Right ventricle myocardium superior (tissue), 1 donor: ENCODE results near the gene CSNK1G3. TPM values are rescaled to one million over a fixed set of nuclear protein-coding genes. Genes with fewer than 3 reads are reported as not detected.
"Not testable (repeated sequence)": the region's sequence is repeated elsewhere in the genome, so short reads cannot be mapped to it uniquely, and the experiment has no call there.

Source experiments
- ATAC-seq: fragments of 200-7000 bp; cut with Tn5 transposase; one replicate; pipeline ENCODE4 v1.9.1; 2020; ENCODE audit warnings: mild to moderate bottlenecking; ENCODE audit not compliant: poor library complexity
- DNase-seq: peaks from one replicate; pipeline ENCODE4 v3.0.0-alpha.2; 2020
- intact Hi-C: fragments of 100-400 bp; cut with DNase I; formaldehyde crosslinking; loops from one replicate; pipeline ENCODE4 v1.11.2; 2022
- total RNA-seq: library from RNA; stranded (reverse); fragmentation: NEBNext Ultra II Directional; extraction: Animal tissue kit (Norgen Biotek cat#: 25700); gene quantifications from one replicate; pipeline ENCODE4 v1.2.1, GENCODE V29; 2021
- donor health status: DM: no; HTN: yes; CAD: no; lungs with severe emphysema.

The CSNK1G3 gene
- total RNA-seq, 1 donor from 2014 or later, result 23.6 TPM

DNA sequence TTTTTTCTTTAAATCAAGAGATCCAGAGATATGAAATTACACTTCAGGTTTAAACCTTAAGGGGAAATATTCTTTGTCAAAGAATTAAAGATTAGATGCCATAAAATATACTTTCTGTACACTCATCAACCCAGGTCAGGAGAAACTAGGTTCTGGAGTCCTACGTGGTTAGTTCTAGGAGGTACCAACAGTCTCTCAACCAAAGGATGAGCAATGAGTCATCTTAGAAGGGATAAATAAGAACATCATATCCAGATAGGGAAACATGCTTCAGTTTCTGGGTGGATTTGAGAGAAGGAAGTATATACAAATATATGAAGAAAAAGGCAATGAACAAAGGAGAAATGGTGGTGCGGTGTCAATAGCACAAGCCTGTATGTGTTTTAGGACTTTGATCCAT lies 98.2 kb downstream of the CSNK1G3 start:
- no peak for ATAC-seq
- DNase-seq, result no peak
- intact Hi-C loops, result loop anchor here (5.0 kb wide), 1 partner anchor 188 kb away; the partner anchor contains the start of gene CEP120

DNA sequence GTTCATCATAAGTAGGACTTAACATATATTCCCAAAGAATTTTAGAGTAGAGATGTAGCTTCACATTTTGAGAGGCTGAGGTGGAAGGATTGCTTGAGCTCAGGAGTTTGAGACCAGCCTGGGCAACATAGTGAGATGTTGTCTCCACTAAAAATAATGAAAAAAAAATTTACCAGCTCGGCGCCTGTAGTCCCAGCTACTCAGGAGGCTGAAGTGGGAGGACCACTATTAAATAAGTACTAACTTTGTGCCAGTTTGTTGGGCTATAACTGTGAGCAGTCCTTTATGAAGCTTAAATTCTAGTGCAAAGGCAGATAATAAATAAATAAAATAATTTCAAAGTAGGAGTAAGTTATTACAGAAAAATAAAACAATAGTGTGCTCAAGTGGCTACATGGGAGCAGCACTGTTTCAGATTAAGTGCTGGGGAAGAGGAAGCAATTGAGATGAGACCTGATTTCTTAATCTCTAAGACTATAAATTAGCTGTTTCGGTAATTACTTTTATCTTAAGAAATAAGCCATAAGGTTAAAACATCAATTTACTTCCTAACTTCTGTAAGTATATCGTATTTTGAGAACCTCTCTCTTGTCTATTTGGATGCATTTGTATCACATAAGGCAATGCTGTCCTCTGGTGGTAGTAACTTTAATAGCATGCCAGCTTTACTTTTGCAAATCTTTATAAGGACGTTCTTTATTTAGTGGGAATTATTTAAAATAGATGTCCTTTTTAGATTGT lies 98.9 kb downstream of the CSNK1G3 start:
- DNase-seq (no peak), ATAC-seq (peak; percentile 73)
- intact Hi-C loops, result loop anchor here (5.0 kb wide), 1 partner anchor 189 kb away; the partner anchor contains the start of gene CEP120

DNA sequence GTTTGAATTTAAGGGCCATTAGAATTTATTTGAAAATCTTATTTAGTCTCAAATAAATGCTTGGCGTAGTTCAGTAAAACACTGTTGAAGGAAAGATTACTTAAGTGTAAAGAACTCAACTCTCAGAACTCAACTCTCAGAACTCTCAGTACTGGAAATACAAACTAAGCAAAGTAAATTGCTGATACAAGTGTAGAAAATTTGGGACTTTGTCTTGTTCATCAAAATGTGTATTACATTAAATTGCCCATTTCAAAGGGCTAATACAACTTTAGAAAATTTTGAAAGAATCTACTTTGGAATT lies 99.4 kb downstream of the CSNK1G3 start:
- intact Hi-C loops, result loop anchor here (5.0 kb wide), 1 partner anchor 189 kb away; the partner anchor contains the start of gene CEP120
- no peak for ATAC-seq
- DNase-seq, result no peak

DNA sequence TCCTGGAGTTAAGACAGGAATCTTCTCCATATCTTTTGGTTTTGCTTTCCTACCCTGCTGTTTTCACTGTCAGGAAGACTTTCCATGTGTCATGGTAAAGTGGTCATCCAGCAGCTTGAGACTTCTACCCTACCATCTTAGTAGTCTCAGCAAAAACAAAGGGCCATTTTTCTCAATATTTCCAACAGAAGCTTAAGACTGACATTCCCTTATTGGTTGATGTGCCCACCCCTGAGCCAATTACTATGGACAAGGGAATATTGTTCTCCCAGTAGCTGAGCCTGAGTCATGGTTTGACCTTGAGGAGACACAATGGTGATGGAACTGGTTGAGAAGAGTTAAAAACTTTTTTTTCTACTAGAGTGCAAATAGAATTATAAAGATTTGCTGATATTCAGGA lies 105.6 kb downstream of the CSNK1G3 start:
- intact Hi-C loops, result no loop called here
- ATAC-seq (no peak), DNase-seq (no peak)

DNA sequence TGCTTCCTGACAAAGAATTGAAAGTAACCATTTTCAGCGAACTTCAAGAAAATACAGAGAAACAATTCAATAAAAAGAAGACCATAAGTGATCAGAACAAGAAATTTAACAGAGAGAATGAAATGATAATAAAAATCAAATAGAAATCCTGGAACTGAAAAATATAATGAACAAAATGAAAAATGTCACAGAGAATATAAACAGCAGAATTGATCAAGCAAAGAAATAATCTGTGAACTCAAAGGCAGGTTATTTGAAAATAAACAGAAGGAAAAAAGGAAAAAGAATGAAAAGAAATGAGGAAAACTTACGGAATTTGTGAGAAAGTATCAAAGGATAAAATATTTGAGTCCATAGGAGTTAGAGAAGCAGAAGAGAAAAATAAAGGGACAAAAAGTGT lies 114.1 kb downstream of the CSNK1G3 start:
- ATAC-seq (no peak), DNase-seq (no peak)

DNA sequence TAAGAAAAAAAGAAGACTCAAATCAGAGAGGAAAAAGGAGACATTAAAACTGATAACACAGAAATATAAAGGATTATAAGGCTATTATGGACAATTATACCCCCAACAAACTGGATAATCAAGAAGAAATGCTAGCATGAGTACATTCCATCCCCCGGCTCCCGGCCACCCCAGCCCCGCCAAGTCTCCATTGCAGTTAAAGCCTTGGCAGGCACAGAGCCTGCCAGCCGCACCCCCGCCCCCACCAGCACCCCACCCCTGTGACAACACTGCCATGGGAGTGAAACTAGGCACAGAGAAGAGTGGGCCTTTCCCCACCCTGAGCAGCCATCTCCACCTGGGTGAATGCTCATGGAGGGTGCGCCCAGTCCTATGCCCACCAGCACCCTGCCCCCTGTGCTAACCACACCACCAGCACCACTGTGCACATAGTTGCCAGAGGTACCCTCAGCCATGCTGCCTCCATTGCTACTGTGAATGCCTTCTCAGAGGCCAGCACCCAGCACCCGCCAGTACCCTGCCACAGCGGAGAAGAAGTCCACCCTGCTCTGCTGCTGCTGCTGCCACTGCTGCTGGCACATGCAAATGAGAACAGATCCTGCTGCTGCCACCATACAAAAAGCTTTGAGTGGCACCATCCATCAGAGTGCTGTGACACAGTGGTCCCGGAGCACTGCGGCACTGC lies 117.0 kb downstream of the CSNK1G3 start:
- no peak for ATAC-seq
- DNase-seq, result no peak
- intact Hi-C loops, result no loop called here

More for the DNA sequence above, 114.1 kb downstream of the CSNK1G3 start:
- intact Hi-C loops, result no loop called here

DNA sequence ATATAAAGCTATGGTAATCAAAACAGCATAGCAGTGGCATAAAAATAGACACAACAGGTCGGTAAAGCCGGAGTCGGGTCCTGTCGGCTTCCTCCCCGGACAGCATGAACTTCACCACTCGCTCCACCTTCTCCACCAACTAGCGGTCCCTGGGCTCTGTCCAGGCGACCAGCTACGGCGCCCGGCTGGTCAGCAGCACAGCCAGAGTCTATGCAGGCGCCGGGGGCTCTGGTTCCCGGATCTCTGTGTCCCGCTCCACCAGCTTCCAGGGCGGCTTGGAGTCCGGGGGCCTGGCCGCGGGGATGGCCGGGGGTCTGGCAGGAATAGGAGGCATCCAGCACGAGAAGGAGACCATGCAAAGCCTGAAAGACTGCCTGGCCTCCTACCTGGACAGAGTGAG lies 124.0 kb downstream of the CSNK1G3 start:
- no peak for ATAC-seq
- intact Hi-C loops, result no loop called here
- DNase-seq, result no peak

DNA sequence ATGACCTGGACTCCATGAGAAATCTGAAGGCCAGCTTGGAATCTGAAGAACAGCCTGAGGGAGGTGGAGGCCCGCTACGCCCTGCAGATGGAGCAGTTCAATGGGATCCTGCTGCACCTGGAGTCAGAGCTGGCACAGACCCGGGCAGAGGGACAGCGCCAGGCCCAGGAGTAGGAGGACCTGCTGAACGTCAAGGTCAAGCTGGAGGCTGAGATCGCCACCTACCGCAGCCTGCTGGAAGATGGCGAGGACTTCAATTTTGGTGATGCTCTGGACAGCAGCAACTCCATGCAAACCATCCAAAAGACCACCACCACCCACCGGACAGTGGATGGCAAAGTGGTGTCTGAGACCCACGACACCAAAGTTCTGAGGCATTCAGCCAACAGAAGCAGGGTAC lies 125.1 kb downstream of the CSNK1G3 start:
- DNase-seq, intact Hi-C loops, ATAC-seq: not testable (repeated sequence)

DNA sequence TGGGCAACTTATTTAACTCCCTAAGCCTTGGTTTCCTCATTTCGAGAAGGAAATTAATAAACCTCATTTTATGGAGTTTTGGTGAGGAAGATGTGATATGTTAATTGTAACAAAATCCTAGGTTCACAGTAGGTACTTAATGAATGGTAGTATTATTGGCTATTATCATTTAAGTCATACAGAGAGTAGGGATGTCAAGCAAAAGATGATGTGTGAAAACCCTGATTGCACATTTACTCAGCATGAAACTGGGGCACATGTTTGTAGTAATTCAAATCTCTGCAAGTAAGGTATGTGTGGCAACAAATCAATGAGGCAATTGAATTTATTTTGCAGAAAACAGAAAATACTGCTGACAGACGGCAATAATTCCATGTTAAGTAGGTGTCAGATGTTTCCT lies 127.3 kb downstream of the CSNK1G3 start:
- intact Hi-C loops, result no loop called here
- ATAC-seq (no peak), DNase-seq (no peak)

DNA sequence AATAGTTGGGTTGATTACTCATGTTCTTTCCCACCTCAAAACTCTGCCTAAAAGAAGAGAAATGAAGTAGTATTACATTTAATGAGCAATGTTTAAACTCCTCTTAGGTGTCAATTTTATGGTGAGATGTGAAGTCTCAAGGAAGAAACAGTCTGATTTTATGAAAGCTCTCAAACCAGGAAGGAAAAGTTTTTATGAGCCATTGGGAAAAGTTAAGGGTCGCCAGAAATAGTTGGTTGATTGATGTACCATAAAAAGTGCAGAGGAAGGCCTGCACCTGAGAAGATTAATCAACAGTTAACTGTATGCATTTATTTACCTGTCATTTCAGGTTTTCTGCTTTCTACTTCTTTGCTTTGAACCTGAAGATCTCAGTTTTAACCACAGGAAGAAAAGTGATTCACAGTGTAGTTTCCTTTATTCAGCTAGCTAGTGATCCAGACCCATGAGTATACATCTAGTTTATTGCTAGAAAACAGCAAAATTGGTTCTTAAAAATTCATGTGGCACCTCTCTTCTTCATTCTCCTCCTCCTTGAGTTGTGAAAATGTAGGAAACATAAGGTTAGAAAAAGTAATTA lies 133.1 kb downstream of the CSNK1G3 start:
- intact Hi-C loops, result no loop called here
- ATAC-seq (no peak), DNase-seq (no peak)

DNA sequence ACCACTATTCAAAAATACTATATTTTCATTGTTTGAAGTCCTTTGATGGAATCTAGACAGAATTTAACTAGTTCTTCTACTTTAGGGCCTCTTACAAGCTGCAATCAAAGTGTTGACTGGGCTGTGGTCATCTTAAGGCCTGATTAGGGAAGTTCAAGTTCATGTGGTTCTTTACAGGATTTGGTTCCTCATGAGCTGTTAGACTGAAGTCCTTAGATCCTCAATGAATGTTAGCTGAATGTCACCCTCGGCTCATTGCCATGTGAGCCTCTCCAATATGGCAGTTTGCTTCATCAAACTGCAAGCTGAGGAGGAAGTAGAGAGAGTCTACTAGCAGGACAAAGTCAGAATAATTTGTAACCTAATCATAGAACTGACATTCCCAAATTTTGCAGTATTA lies 135.1 kb downstream of the CSNK1G3 start:
- DNase-seq, result no peak
- intact Hi-C loops, result no loop called here
- no peak for ATAC-seq

DNA sequence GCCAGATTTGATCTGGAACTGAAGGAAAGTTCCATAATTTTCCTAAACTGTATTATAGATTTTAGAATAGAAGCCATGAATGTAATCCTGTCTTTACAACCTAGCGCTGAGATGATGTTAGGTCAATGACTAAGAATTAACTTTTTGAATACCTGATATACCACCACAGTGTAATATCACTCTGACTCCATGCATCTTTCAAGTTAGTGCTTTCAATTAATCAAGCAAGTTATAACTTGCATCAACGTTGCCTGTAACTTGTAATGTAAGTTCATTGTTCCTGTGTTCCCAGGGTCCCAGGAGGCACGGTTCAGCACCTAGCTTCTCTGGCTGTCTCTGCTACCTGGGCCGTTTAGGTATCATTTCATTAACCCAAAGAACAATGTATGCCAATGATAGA lies 139.3 kb downstream of the CSNK1G3 start:
- DNase-seq (no peak), ATAC-seq (no peak)
- intact Hi-C loops, result no loop called here

DNA sequence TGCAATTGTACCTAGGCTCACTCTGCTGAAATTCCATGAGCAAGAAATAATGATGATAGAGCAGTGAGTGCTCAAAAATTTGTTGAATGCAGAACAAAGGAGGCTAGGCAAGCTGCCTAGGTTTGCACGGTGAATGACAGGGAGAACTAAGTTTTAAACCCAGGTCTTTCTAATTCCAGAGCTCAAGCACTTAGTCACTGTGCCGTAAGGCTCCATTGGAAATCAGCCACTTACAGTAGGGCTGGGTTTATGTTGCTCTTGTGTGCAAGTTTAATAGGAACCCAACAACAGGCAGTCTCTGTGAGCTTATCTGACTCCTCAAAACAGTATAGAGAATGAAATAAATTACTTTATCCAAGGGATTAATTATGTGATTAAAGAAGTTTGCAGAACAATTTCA lies 147.0 kb downstream of the CSNK1G3 start:
- intact Hi-C loops, result no loop called here
- ATAC-seq (no peak), DNase-seq (no peak)

DNA sequence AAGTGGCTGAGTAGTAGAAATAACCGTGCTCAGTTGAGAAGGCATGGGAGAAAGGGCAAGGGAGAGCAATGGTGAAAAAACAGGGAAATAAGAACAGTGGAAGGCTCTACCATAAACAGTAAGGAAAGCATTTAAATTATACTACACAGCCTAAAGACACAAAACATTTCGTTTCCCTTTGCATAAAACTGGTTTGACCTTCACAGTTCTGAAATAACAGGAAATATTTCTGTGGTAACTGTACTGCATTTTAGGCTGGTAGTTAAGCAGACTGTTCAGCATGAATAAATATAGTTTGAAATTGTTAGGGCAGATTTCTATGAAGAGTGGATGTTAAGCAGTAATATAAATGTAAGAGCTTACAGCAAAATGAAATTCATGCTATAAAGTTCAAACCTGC lies 147.5 kb downstream of the CSNK1G3 start:
- ATAC-seq (no peak), DNase-seq (no peak)
- intact Hi-C loops, result no loop called here

DNA sequence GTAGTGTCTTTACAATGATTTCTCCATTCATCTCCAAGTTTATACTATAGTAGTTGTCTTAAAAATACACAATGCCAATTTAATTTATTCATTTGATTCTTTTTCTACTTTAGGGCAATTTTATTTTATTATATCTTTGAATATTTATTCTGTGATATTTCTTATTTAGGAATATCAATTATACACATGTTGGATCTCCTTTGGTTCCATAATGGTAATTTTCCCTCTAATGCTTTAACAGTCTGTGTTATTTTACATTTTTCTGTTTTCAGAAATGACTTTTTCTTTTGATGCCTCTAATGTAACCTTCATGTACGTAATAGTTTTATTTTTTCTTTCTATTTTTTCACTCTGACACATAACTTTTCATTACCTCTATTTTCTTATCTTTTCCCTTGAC lies 153.0 kb downstream of the CSNK1G3 start:
- intact Hi-C loops, result no loop called here
- DNase-seq, result no peak
- ATAC-seq, result no peak

DNA sequence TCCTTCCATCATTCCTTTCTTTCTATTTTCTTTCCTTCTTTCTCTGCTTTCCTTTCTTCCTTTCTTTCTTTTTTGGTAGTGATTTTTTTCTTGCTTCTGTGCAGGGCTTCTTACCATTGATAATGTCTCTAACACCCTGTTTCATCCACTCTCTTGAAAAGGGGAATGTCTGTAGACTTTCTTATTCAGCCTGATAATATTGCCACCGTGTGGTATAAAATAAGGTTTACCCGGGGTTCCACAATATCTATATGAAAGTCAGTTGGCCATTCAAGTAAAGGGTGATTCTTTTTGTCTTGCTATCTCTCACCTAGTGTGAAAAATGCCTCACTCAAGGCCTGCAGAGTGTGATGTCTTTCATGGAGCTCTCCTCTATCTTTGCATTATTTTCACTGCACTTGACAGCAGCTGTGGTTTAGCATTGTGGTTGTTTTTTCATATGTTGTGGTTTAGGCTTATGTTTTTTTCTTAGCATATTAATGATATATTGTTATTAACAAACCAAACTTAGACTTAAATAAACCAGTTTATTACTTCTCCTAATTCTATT lies 153.9 kb downstream of the CSNK1G3 start:
- ATAC-seq (no peak), DNase-seq (no peak)
- intact Hi-C loops, result no loop called here
